HG03196 (cell line): Measurements from ENCODE around the gene KRTAP12-3.
"Not testable (repeated sequence)": the region's sequence is repeated elsewhere in the genome, so short reads cannot be mapped to it uniquely, and the experiment has no call there.

Experiments
- ATAC-seq: cut with Tn5 transposase; IDR thresholded peaks from one replicate; pipeline ENCODE4 v1.9.1; 2021; ENCODE audit not compliant: unreplicated experiment

KRTAP12-3 gene

GRCh38 chr21:44650265-44650972, 7.3 kb upstream of the KRTAP12-3 start:
- ATAC-seq = no peak

- ATAC-seq = no peak
These were observed 6.6 kb upstream of the KRTAP12-3 start for GRCh38 chr21:44650973-44651675.

- no peak for ATAC-seq
These were observed 4.6 kb upstream of the KRTAP12-3 start for GRCh38 chr21:44653123-44653522.

GRCh38 chr21:44653656-44654575, 3.8 kb upstream of the KRTAP12-3 start:
- no peak for ATAC-seq

GRCh38 chr21:44654576-44655175, 3.1 kb upstream of the KRTAP12-3 start, which contains the start of gene KRTAP12-4:
Gene KRTAP12-4, minus strand, starts transcription at chr21:44654659. Its CDS starts 45 bp downstream, at chr21:44654614.
- ATAC-seq = no peak

- ATAC-seq = no peak
These were observed 864 bp upstream of the KRTAP12-3 start for GRCh38 chr21:44656868-44657267.

GRCh38 chr21:44658541-44658910, 794 bp downstream of the KRTAP12-3 start:
- no peak for ATAC-seq

GRCh38 chr21:44658913-44659595, 1.3 kb downstream of the KRTAP12-3 start:
- ATAC-seq = no peak

- ATAC-seq = not testable (repeated sequence)
These were observed 3.8 kb downstream of the KRTAP12-3 start for GRCh38 chr21:44661567-44661966.

- ATAC-seq = no peak
These were observed 7.0 kb downstream of the KRTAP12-3 start for GRCh38 chr21:44664691-44665090.

- ATAC-seq = no peak
These were observed 8.9 kb downstream of the KRTAP12-3 start, which contains the start of gene KRTAP12-2 for GRCh38 chr21:44666401-44667320. Gene KRTAP12-2, minus strand, starts transcription at chr21:44666927. Its CDS starts 41 bp downstream, at chr21:44666886.

GRCh38 chr21:44667612-44668011, 9.9 kb downstream of the KRTAP12-3 start:
- ATAC-seq = no peak

- ATAC-seq = no peak
These were observed 13.1 kb downstream of the KRTAP12-3 start for GRCh38 chr21:44670642-44671432.

- no peak for ATAC-seq
These were observed 14.2 kb downstream of the KRTAP12-3 start for GRCh38 chr21:44671911-44672310.

- ATAC-seq = no peak
These were observed 20.1 kb downstream of the KRTAP12-3 start for GRCh38 chr21:44677881-44678280.

- no peak for ATAC-seq
These were observed 23.4 kb downstream of the KRTAP12-3 start for GRCh38 chr21:44681152-44681551.

- ATAC-seq = no peak
These were observed 24.3 kb downstream of the KRTAP12-3 start, which contains the start of gene KRTAP12-1 for GRCh38 chr21:44681861-44682579. Gene KRTAP12-1, minus strand, starts transcription at chr21:44682163. Its CDS starts 40 bp downstream, at chr21:44682123.
